Stimulated activated CD8-positive, alpha-beta memory T cell treated with anti-CD3 and anti-CD28 coated beads, Interleukin-2, amount 100 ng/mL, for 1 hour (primary cell): ENCODE measurements around the gene TP53RK.

ENCODE experiments used
- DNase-seq, 2 donors: peaks; one replicate each; pipeline ENCODE4 v3.0.0-alpha.2; 2020; ENCODE audit warnings: low read depth in 2 of 2

The TP53RK gene

DNA sequence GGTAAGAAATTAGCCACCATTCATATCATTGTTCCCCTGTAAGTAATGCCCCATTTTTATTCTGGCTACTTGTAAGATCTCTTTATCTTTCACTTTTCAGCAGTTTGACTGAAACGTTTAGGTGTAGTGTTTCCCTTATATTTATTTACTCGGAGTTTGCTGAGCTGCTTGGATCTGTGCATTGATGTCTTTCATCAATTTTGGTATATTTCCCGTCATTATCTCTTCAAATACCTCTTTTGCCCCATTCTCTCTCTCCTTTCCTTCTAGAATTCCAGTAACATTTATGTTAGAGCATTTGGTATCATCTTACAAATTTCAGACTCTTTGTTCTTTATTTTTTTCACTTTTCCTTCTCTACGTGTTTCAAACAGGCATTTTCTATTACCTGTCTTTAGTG, 28.8 kb downstream of the TP53RK start:
- no peak for DNase-seq

DNA sequence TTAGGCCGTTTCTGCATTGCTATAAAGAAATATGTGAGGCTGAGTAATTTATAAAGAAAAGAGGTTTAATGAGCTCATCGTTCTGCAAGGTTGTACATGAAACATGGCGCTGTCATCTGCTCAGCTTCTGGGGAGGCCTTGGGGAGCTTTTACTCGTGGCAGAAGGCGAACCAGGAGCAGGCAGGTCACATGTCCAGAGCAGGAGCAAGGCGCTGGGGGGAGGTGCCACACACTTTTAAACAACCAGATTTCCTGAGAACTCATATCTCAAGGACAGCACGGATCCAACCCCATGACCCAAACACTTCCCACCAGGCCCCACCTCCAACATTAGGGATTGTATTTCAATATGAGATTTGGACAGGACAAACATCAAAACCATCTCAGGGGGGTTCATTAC, 31.6 kb downstream of the TP53RK start:
- no peak for DNase-seq

DNA sequence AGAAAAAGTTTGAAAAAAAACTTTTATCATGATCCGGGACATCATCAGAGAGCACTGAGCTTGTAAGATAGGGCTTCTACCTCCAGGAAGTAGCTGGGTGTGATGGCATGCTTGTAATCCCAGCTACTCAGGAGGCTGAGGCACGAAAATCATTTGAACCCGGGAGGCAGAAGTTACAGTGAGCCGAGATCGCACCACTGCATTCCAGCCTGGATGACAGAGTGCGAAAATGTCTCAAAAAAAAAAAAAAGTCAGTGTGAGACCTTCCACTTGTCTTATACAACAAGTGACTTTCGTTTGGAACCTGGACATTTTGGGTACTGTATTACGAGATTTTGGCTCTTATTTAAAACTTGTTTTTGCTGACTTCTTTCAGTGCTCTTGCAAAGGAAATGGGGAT, 32.1 kb downstream of the TP53RK start:
- DNase-seq, result no peak

DNA sequence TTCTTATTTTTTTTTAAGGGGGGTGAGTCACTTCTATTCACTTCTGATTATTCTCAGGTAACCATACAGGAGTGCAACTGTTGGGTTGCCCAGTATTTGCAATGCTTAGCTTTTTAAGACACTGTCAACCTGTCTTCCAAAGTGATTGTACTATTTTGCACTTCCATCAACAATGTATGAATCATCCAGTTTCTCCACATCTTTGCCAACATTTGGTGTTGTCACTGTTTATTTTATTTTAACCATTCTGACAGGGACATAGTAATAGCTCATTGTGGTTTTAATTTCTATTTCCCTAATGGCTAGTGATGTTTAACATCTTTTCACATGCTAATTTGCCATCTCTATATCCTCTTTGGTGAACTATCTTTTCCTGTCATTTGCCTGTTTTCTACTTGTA, 36.5 kb downstream of the TP53RK start:
- no peak for DNase-seq

DNA sequence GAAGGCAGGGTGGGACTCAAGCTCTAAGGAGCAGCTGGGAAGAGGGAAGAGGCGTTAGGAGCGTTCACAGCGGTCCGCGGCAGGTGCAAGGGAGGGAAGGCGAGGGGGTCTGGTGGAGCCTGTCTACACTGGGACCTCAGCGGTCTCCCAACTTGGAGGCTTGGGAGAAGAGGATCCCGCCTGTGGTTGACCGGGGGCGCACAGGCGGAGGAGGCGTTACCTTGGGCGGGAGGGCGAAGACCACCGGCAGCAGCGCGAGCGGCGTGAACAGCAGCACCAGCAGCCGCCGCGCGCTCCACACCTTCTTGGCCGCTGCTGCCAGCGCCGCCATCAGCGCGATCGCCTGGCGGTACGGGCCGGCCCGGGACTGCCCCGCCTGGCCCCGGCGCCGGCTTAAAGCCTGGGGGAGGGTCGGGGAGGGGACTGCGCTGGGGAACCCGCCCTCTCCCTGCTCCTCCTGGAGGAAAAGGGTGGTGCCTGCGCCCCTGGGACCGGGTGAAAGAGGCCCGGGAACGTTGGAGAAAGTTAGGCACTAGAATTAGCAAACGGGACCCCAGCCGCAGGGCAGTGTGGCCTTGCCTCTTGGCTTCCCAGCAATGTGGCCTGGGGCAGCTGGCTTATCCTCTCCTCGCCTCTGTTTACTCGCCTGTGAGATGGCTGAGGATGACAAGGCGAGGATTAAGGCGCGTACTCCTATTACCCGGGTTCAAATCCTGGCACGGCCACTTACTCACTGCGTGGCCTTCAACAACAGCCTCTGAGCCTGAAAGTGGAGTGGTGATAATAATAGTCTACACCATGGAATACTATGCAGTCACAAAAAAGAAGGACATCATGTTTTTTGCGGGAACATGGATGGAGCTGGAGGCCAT, 37.9 kb downstream of the TP53RK start, which contains the start of gene SLC13A3:
Gene SLC13A3, minus strand, starts transcription at position 369 of the 872 bp plus-strand sequence. Its CDS starts 38 bp downstream, at position 331.
- no peak for DNase-seq

DNA sequence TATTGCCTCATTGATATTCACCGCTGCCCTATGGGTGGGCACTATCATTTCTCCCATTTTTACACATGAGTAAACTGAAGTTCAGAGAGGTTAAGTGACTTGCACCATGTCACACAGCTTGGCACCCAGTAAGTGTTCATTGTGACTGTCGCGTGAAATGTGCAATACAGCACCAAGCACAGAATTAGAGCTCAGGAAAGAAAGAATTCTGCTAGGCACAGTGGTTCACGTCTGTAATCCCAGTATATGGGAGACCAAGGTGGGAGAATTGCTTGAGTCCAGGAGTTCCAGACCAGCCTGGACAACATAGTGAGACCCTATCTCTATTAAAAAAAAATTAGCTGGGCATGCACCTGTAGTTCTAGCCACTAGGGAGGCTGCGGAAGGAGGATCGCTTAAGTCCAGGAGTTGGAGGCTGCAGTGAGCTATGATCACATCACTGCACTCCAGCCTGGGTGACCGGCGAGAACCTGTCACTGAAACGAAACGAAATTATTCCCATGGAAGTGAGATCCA, 38.6 kb downstream of the TP53RK start:
- no peak for DNase-seq

DNA sequence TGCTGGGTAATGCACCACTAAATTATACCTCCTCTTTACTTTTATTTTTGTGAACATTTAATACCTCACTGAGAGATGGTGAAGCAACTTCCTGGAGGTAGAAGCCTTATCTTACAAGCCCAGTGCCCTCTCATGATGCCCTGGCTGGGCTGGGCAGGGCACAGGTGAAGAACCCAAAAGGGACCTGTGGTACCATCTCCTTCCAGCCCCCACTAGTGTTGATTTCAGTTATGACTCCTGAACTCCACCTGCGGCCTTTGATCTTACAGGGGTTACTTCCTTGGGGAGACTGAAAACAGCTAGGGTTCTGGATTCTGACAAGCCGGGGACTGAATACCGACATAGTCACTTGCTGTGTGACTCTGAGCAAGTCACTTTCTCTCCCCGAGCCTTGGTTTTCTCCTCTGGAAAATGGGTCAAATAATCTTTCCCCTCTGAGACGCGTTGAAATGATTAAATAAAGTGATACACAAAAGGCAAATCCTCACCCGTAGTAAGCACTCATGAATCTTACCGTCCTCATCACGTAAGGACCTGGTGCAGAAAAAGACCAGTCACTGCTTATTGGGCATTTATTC, 39.2 kb downstream of the TP53RK start:
- DNase-seq, result no peak

DNA sequence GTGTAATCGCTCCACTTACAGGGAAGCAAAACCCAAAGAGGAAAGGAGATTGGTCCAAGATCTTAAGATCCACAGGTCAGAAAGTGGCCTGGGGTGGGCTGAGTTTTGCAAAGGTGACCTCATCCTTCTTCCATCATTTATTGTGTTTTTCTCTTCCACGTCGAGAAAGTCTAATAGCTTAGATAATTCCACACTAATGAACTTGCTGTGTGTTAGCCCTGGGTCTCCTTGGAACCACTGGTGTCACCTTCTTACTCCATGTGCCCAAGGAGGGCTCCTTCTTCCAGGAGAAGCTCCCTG, 39.6 kb downstream of the TP53RK start:
- no peak for DNase-seq

DNA sequence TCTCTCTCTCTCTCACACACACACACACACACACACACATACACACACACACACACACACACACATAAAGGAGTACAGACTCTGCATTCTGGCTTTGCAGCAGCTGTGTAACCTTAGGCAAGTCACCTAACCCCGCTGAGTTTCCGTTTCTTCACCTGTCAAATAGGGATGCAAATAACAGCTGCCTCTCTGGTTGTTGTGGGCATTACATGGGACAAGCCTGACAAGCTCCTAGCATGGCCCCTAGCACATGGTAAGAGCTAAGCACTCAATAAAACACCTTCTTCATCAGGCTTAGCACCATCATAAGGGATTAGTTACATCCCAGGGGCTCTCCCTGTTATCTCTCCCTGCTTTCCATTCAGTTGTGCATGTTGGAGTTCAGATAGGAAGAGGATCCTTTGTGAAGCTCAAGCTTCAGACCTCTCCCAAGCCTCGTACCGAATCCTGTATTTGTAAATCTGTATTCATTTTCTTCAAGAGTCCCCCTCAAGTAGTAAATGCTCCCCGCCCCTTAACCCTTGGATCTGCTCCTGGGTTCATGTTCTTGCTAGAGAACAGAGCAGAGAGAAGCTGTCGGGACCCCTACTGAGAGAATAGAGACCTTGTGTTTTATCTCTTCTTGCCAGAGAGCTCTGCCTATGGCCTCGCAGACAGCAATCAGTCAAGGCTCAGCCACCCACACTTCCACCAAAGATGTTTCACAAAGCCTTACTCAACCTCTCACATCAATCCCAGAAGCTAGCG, 40.2 kb downstream of the TP53RK start:
- DNase-seq, result no peak

DNA sequence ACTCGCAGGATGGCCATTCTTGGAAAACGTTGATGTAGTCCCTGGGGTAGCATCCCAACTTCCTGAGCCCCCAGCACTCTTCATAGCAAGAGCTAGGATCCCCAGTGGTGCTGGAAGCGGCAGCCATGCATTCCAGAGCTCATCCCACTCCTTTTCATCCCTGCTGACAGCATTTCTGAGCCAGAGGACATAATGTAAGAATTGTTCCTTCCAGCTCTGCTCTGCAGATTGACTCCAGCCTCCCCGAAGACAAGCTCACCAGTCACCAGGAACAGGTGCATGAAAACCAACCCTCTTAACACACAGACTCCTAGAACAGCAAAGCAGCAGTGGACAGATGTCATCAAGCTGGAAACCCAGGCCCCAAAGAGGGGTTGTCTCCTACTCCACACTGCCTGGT, 41.8 kb downstream of the TP53RK start:
- no peak for DNase-seq

DNA sequence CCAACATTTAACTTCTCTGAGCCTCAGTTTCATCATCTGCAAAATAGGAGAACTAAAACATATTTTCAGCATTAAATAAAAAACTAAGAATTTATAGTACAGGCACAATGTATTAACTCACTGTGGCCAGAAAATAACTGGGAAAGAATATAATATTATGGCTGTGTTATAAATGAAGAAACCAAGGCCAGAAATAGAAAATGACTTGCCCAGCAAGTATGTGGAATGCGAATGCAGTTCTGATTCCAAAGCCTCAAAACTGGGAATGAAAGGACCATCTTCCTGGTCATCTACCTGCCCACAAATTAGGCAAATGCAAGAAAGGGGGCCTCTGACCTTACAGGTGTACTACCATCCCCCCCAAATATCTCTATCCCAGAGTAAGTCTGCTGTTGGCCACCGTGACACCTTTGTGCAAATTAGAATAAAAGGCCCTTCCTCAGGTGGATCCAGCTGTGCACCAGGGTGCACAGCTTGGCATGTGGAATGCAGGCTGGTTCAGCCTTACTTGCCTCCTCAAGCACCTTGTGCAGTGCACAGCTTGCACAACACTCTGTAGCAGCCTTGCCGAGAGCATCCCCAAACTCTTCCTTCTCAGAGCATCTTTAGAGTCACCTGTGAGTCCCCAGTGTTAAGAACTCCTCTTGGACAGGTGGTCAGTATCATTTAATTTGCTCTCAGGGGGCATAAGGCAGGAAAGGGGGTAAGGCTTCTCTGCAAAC, 42.4 kb downstream of the TP53RK start:
- DNase-seq, result no peak

DNA sequence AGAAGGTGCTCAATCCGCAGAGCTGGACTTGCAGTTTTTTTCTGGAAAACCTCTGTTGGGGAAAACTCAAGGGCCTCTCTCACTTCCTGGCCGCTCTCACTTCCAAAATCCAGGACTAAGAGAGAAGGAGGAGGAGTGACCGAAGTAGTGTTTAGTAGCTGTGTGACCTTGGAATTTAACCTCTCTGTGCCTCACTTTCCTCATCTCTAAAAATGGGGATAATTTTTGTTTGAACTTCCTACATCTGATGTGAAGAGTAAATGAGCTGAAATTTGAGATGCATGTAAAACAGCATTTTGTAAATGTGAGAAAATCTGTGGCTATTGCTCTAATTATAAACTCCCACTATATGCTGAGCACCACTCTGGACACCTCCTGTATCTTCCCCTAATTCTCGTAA, 43.1 kb downstream of the TP53RK start:
- DNase-seq, result no peak

DNA sequence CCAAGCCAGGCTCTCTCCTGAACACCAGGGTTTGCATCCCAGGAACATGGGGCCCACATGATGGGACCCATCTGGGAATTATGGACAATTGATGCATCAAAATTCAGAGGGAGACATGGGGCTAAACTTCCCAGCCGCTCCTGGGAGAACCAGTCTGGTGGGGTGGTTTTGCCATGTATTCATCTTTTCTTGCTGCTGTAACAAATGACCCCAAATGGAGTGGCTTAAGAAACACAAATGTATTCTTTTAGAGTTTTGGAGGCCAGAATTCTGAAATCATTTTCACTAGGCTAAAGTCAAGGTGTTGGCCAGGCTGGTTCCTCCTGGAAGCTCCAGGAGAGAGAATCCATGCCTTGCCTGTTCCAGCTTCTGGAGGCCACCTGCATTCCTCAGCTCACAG, 44.5 kb downstream of the TP53RK start:
- DNase-seq, result no peak

DNA sequence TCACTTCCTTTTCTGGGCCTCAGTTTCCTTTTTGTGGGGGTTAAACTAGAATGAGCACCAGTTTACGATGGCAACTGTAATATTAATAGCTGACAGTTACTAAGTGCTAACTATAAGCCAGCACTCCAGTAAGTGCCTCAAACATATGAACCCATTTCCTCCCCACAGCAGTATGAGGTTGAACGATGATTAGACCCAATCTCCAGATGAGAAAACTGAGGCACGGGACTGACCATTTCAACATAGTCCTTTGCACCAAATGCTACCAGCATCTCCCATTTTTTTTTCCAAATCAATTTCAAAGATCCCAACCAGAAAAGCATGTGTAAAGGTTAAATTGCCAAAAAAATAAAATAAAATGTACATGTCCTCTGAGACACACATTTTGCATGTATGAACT, 45.1 kb downstream of the TP53RK start:
- DNase-seq, result no peak

DNA sequence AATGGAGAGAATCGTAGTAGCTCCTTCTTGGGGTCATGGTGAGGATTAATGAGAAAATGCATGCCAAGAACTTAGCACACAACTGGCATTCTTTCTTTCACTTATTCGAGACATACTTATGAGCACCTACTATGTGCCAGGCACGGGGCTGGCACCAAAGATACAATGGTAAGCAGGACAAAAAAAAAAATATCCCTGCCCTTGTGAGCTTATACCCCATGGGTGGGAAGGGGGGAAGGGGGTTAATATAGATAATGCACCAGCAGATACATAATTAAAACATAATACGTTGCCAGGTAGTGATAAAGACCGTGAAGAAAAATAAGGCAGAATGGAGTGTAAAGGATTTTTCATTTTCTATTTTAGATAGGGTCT, 46.3 kb downstream of the TP53RK start:
- no peak for DNase-seq

DNA sequence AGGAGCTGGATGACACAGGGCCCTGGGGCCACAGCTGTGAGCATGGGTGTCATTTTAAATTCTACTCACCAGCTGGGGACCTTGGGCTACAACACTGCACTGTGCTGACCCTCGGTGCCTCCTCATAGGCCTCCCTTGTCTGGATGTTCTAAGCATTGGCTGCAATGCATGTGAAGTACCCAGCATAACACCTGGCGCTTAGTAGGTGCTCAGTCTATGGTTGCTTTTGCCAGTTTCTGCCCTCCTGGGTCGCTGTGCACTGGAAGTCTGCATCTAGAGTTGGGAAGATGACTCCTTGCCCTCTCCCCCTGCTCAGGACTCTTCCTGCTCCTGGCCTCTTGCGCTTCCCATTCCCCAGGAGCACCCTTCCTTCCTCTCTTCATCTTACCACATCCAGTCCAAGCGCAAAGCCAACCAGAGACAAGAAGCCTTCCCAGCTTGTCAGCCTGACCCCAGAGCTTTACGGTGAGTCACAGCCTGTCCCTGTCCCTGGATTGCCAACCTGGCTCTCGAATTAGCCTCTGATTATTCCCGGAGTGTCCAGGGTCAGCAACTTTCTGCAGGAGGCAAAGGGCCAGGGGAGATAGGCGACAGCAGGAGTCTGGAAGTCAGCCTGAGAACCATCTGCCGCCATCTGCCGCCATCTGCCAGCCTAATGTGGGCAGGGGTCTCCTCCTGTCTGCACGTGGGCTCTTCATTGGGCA, 46.8 kb downstream of the TP53RK start:
- no peak for DNase-seq

DNA sequence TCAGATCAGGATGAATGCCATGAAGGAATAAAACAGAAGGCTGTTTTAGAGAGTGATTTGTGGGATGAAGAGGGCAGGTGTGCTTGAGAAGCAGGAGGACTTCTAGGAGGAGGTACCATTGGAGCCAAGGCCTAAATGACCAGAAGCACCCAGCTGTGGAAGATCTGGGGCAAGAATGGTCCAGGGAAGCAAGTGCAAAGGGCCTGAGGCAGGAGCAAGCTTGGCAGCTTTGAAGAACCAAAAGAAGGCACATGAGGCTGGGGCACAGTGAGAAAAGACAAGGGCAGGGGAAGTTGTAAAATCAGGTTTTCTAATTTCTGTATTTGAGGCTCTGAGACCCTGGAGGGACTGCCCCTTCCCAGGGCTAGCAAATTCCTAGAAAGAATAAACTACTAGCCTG, 47.8 kb downstream of the TP53RK start:
- no peak for DNase-seq

DNA sequence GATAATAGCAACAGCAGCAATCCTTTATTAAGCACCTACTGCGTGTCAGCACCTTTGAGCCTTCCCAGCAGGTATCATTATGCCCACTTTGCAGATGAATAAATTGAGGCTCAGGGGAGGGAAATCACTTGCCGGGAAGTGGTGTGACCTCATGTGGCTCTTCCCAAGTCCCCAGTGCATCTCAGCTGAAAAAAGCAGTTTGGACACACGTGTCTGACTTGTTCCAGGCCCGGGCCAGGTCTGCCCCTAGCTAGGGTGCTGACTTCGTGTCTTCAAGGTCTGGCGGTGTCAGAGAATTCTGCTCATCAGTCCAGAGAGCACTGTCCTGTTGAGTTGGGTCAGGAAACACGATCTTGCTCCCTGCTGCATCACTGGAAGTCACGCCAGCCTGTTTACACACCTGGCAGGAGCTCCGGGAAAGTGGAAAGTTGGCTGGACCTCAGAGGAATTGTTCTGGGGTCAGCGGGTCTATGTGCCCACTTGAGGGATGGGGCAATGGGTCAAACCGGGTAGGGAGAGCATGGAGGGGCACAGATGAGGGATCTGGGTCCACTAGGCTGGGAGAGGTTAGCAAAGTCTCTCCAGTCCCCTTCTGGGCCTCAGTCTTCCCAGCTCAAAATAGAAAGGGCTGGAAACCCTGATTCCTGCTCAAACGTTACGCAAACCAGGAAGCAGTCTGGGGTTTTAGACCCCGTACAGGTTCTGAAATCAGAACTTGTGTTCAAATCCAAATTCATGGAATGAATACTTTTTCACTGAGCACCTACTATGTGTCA, 48.5 kb downstream of the TP53RK start:
- DNase-seq, result no peak

DNA sequence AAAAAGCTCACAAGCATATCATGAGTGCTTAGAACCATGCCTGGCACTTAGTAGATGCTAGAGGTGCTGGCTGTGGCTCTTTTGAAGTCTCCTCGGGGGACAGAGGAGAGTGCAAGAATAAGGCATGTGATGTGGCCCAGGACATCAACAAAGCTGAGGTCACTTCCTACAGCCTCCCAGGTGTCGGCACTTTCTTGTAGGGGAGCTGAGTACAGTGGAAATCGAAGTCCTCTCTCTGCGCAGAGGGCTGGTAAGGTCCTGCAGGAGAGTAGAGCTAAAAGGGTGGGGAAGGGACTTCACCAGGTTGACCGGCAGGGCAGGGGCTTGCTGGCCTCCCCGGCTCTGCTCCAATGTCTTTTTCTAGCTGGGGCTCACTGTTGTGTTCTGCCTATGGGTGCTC, 49.2 kb downstream of the TP53RK start:
- no peak for DNase-seq

DNA sequence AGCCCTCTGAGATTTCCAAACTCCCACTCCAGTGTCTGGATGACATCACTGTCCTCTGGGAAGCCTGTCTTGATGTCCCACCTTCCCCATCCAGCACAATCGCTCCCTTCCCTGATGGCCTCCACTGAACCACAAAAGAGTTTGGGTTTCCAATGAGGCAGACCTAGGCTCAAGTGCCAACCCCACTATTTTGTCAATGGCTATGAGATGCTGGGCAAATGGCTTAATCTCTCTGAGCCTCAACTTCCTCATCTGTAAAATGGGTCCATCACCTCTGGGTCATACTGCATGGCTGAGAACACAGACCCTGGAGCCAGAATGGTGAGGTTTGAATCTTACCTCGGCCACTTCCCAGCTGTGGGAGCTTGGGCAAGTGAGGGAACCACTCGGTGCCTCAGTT, 49.7 kb downstream of the TP53RK start:
- DNase-seq, result no peak

DNA sequence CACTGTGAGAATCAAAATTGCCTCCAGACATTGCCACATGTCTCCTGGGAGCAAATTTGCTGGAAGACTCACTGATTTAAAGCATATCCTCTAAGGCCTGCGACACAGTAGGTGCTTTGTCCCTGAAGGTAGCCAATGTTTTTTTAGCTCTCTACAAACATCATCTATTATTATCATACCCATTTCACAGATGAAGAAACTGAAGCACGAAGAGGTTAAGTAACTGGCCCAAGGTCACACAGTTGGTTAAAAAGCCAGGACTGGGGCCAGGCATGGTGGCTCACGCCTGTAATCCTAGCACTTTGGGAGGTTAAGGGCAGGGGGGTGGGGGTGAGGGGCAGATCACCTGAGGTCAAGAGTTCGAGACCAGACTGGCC, 50.4 kb downstream of the TP53RK start:
- DNase-seq, result no peak
